HL-60/S4 treated with phorbol 12-myristate 13-acetate at 8.2 ng/mL for 4 days and 3 days (cell line): ENCODE results near the gene PDK1.

ENCODE experiments used
- in situ Hi-C: fragments of 300-500 bp; cut with MboI; formaldehyde crosslinking; loops from 2 replicates; pipeline ENCODE4 v1.15.0; 2022; ENCODE audit warnings: low sequenced_read_pairs

PDK1 gene

DNA sequence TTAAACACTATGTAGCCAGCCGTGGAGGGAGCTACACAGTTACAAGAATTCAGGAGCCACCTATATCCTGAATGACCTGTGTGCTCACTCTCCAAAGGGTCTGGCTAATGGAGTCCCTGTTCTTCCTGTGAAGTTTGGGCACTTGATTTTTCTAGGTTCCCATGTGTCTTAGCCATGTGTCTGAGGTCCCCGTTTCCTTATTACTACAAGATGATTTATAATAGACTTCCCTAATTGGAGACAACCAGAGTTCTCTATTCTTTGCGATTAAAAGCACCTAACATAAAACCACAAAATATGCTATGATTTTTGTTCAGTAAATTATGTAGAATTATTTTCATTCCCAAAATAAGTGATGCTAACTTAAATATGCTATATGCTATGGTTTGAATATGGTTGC lies 83.4 kb downstream of the PDK1 start:
- in situ Hi-C loops = no loop called here

- in situ Hi-C loops = no loop called here
Measured at GRCh38 chr2:172639823-172640222, 83.9 kb downstream of the PDK1 start.

GRCh38 chr2:172640389-172640788 lies 84.5 kb downstream of the PDK1 start:
- in situ Hi-C loops = no loop called here

- in situ Hi-C loops = no loop called here
Measured at GRCh38 chr2:172642301-172643020, 86.6 kb downstream of the PDK1 start.

DNA sequence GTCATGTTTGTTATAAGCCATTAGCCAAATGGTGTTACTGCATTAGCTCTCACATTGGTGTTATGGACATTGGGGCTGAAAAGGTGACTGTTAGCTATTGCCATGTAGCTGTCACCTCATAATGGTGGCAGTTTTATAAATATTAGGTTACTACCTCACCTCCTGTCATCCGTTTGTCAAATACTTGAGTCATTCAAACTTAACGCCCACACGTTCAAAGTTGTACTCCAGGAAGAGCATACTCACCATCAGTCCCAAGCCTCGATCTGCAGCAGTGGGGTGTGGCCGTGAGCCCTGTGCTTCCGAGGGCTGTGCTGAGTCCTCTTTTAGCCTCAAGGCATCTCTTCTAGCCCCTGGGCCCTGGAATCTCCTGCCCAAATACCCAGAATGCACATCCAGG lies 87.3 kb downstream of the PDK1 start:
- in situ Hi-C loops = no loop called here

- in situ Hi-C loops = no loop called here
Measured at GRCh38 chr2:172647439-172647838, 91.5 kb downstream of the PDK1 start.

DNA sequence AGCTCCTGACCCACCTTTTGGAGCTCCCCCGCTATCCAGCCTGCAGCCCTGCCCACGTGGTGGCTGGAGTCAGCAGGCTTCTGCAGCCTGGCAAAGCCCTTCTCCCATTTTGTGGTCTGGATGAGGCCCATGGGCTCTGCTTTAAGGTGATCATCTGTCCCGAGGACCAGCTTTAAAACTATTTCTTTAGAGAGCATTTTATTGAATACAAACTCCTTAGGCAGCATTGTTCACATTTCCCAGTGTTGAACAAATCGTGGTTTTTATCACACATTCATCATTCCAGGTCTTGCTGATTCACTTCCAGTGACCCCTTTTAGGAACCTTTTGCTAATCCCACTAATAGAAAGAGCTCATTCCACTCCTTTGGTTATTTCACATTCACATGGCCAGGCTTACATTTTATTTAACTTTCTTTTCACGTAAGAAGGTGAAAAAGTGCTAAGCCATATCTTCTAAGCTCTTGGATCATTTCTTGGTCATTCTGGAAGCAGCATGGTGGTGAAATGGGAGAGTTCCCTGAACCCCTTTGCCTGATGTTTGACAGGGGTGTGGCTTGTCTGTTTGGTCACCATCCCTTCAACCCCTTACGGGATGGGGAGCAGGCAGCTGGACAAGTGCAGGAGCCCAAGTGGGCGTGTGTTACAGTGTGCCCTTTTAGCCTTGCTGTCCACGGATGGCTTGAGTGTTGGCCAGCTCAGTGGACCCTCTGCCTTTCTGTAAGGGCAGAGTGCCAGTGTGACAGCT lies 99.4 kb downstream of the PDK1 start:
- in situ Hi-C loops = no loop called here

GRCh38 chr2:172655838-172656573 lies 100.1 kb downstream of the PDK1 start:
- in situ Hi-C loops = no loop called here
